Measurements from ENCODE around the gene MACROD2.

Gene MACROD2

GRCh38 chr20:15163632-15164031, 1168.3 kb downstream of the MACROD2 start:
- Histone ChIP-seq H3K4me3 (ENCODE audit: insufficient read depth, low read length, poor library complexity, severe bottlenecking) (no peak overlapping the region), H3K4me2 (ENCODE audit: low read depth, low read length, poor library complexity, severe bottlenecking) (no peak overlapping the region), H3F3A (ENCODE audit: insufficient read depth) (no peaks in the 10 kb centered on the region), H3K9me3 (ENCODE audit: insufficient read depth, low read length) (no peaks in the 10 kb centered on the region), H3K9me2 (replicated peaks; ENCODE audit: insufficient read depth, low read length) (no peaks in the 10 kb centered on the region), H3K79me2 (ENCODE audit: insufficient read depth, low read length) (no peaks in the 10 kb centered on the region), H3K27me3 (ENCODE audit: low read length) (no peaks in the 10 kb centered on the region), H3K27ac (ENCODE audit: low read depth, low read length) (no peak overlapping the region), H2AFZ (ENCODE audit: low read depth, low read length, severe bottlenecking) (no peak overlapping the region), H4K20me1 (ENCODE audit: low read depth, low read length) (no peaks in the 10 kb centered on the region), H3K9ac (ENCODE audit: low read length) (no peak overlapping the region), H3K36me3 (ENCODE audit: low read length) (no peaks in the 10 kb centered on the region)
- TF ChIP-seq EZH2phosphoT487 (conservative IDR thresholded peaks at IDR 0.05; ENCODE audit: low read length) (no peak), CTCF (IDR thresholded peaks at IDR 0.05; ENCODE audit: insufficient read depth, low read length, poor library complexity, severe bottlenecking) (no peak)

GRCh38 chr20:15164726-15165125, 1169.4 kb downstream of the MACROD2 start:
- H3K27ac ChIP-seq (ENCODE audit: low read depth, low read length): no peak overlapping the region
- H3K9me3 ChIP-seq (ENCODE audit: insufficient read depth, low read length): no peaks in the 10 kb centered on the region
- H3K4me3 ChIP-seq (ENCODE audit: insufficient read depth, low read length, poor library complexity, severe bottlenecking): no peak overlapping the region
- H4K20me1 ChIP-seq (ENCODE audit: low read depth, low read length): no peaks in the 10 kb centered on the region
- no peak overlapping the region for H2AFZ ChIP-seq (ENCODE audit: low read depth, low read length, severe bottlenecking)
- TF ChIP-seq CTCF (IDR thresholded peaks at IDR 0.05; ENCODE audit: insufficient read depth, low read length, poor library complexity, severe bottlenecking) (no peak), EZH2phosphoT487 (conservative IDR thresholded peaks at IDR 0.05; ENCODE audit: low read length) (no peak)
- no peak overlapping the region for H3K9ac ChIP-seq (ENCODE audit: low read length)
- H3K27me3 ChIP-seq (ENCODE audit: low read length): no peaks in the 10 kb centered on the region
- H3K9me2 ChIP-seq (replicated peaks; ENCODE audit: insufficient read depth, low read length): no peaks in the 10 kb centered on the region
- no peaks in the 10 kb centered on the region for H3K36me3 ChIP-seq (ENCODE audit: low read length)
- H3K4me2 ChIP-seq (ENCODE audit: low read depth, low read length, poor library complexity, severe bottlenecking): no peak overlapping the region
- no peaks in the 10 kb centered on the region for H3K79me2 ChIP-seq (ENCODE audit: insufficient read depth, low read length)
- H3F3A ChIP-seq (ENCODE audit: insufficient read depth): no peaks in the 10 kb centered on the region

- H3K79me2 ChIP-seq (ENCODE audit: insufficient read depth, low read length): no peaks in the 10 kb centered on the region
- no peaks in the 10 kb centered on the region for H4K20me1 ChIP-seq (ENCODE audit: low read depth, low read length)
- H3K4me2 ChIP-seq (ENCODE audit: low read depth, low read length, poor library complexity, severe bottlenecking): no peak overlapping the region
- no peak for TF ChIP-seq EZH2phosphoT487 (conservative IDR thresholded peaks at IDR 0.05; ENCODE audit: low read length)
- no peak for TF ChIP-seq CTCF (IDR thresholded peaks at IDR 0.05; ENCODE audit: insufficient read depth, low read length, poor library complexity, severe bottlenecking)
- H3F3A ChIP-seq (ENCODE audit: insufficient read depth): no peaks in the 10 kb centered on the region
- no peaks in the 10 kb centered on the region for H3K9me3 ChIP-seq (ENCODE audit: insufficient read depth, low read length)
- H3K9ac ChIP-seq (ENCODE audit: low read length): no peak overlapping the region
- H3K9me2 ChIP-seq (replicated peaks; ENCODE audit: insufficient read depth, low read length): no peaks in the 10 kb centered on the region
- no peak overlapping the region for H3K27ac ChIP-seq (ENCODE audit: low read depth, low read length)
- no peak overlapping the region for H3K4me3 ChIP-seq (ENCODE audit: insufficient read depth, low read length, poor library complexity, severe bottlenecking)
- no peaks in the 10 kb centered on the region for H3K36me3 ChIP-seq (ENCODE audit: low read length)
- no peaks in the 10 kb centered on the region for H3K27me3 ChIP-seq (ENCODE audit: low read length)
- no peak overlapping the region for H2AFZ ChIP-seq (ENCODE audit: low read depth, low read length, severe bottlenecking)
These were observed 1171.4 kb downstream of the MACROD2 start for GRCh38 chr20:15166744-15167143.
